Colon (tissue), 2 donors: Measurements from ENCODE around the gene GRM6.

Source experiments
- FAIRE-seq: peaks from 2 replicates; lab custom pipeline; 2012; peaks lifted over from hg19 to GRCh38; lab: Jason Lieb, UNC
- donor health status: control.
- donor health status: control.

The GRM6 gene

DNA sequence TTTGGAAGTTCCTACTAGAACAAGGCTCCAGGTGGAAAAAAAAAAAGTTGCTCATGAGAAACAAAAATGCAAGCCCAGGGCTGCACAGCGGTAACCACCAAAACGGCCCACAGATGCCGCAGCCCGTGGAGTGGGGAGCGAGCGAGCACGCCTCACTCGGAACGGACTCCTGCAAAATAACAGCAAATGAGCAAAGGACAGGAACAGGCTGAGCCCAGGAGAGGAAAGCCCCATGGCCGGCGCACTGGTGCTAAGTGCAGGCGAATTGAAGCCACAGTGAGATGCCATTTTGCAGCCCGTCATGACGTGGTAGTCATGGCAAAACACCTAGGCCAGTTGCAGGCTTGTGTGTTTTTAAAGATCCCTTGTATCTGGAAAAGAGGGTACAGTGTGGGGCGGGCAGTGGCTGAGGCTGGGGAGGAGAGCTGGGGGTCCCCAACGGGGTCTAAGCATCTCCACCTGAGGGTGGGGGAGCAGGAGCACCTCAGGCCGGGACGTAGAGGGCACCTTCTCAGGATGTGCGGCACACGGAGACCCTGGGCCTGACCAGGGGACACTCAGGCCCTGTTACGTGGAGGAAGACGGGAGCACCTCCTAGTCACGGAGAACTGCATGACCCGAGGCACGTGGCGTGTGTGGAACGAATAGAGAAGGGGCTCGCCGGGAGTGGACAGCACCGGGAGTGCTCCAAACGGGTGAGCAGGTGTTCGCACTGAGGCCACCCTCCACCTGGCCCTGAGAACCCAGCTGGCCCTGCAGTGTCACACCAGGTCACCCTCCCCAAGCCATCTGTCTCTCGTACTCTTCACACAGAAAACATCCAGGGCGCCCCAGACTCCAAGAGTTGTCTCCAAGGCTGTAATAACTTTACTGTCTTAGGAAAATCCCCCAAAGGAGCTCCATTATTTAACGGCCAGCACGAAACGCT is 10.7 kb downstream of the GRM6 start:
- FAIRE-seq = no peak

DNA sequence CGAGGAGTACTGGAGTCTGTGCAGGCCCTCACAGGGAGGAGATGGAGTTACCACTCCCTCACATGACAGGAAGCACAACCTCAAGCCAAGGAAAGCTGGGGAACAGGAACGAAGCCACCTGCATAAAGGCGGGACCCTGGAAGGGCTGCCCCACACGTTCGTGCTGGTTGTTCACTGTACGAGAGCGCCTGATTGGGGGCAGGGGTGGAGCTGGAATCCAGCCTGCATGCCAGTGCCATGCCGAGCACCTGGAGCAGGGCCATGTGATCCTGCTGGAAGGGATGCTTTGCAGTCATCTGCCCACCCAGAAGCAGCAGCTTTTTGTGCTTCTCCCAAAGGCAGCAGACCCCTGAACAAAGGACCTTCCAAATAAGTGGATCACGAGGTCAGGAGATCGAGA is 11.4 kb downstream of the GRM6 start:
- no peak for FAIRE-seq

DNA sequence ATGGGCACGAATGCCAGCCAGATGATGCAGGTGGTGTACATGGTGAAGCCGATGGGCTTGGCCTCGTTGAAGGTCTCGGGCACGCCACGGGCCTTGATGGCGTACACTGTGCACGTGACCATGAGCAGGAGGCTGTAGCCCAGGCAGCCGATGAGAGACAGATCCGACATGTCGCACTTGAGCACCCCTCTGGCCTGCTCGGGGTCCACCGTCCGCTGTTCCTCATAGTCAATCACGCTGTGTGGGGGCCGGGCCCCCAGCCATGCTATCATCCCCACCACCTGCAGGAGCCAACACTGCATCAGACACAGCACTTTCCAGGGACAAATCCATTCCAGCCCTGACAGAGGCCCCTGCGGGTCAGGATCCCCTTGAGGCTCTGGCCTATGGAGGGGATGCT is 12.2 kb downstream of the GRM6 start:
- FAIRE-seq = no peak

DNA sequence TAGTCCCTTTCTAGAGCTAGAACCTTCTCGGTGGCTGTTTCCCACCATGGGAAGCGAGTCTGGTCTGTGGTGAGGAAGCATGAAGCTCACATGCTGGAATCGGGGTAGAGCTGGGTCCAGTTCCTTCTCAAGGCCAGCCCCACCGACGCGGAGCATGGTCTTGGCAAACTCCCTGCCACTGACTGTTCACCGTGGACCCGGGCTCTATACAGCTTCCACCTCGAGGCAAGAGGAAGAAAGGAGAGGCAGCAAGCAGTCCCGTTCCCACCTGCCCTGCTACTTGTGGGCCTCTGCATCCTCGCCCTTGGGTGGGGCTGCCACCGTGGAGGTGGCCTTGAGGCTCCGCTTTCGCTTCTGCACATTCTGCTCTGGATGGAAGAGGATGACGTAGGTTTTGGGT is 13.7 kb downstream of the GRM6 start:
- no peak for FAIRE-seq

DNA sequence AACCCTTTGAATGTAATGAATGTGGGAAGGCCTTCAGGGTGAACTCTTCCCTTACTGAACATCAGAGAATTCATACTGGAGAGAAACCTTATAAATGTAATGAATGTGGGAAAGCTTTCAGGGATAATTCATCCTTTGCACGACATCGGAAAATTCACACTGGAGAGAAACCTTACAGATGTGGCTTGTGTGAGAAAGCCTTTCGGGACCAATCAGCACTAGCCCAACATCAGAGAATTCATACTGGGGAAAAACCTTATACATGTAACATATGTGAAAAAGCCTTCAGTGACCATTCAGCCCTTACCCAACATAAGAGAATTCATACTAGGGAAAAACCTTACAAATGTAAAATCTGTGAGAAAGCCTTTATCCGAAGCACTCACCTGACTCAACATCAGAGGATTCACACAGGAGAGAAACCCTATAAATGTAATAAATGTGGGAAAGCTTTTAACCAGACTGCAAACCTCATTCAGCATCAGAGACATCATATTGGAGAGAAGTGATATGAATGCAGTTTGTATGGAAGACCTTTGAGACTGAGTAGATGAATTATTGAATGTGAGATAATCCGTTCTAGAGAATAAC is 29.6 kb downstream of the GRM6 start:
- no peak for FAIRE-seq

DNA sequence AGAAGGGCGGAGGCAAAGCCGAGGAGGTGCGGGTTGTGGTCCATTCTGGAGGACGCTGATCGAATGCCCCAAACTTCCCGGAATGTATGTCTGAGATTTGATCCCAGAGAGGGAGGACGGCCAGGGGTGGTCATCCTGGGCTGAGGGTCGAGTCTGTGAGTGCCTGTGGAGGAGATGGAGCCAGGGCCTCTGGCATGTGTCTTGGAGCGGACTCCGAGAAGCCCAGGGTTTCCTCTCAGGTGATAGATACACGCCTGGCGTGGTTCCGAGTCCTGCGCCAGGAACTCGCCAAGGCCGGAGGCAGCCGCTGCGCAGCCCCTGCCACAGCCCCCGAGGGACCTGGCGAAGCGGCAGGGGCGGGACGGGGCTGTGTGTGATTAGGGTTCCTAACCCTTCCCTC is 53.8 kb downstream of the GRM6 start:
- FAIRE-seq = no peak

DNA sequence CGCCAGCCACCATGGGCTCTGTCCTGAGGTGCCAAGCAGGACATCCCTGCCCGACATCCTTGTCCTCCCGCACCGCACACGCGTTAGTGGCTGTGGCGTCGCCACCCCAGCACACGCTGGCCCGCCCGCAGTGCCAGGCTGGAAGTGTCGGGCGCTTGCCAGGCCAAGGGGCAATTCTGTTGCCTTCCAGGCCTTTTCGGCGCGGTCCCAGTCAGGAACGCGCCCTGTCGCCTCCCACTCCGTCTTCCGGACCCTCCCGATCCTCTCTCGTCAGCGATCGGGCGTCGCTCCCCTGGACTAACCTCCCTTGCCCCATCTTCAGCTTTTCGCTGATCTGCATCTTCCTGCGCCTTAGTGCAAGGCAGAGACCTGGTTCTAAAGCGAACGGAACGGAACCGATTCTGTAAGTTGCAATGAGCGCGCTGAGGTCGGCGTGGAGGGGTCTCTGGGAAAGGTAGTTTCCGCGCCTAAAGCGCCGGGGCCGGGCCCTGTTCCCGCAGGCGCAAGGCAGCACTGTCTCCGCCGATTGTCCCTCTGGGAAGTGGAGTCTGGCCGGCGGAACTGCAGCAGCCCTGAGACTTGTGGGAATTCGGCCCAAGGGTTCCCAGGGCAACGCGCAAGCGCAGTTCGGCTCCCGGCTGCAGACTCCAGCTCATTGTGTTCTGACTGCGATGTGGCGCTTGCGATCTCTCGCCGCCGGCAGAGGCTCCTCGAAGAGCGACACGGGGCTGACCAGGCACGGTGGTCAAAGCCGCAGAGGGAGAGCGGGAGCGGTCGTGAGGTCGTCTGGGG is 54.4 kb downstream of the GRM6 start, which contains the start of gene ZNF454:
Gene ZNF454 (plus strand): TSS at position 630 of the 792 bp plus-strand sequence. CDS start 1,594 bp downstream, outside the sequence.
- no peak for FAIRE-seq

DNA sequence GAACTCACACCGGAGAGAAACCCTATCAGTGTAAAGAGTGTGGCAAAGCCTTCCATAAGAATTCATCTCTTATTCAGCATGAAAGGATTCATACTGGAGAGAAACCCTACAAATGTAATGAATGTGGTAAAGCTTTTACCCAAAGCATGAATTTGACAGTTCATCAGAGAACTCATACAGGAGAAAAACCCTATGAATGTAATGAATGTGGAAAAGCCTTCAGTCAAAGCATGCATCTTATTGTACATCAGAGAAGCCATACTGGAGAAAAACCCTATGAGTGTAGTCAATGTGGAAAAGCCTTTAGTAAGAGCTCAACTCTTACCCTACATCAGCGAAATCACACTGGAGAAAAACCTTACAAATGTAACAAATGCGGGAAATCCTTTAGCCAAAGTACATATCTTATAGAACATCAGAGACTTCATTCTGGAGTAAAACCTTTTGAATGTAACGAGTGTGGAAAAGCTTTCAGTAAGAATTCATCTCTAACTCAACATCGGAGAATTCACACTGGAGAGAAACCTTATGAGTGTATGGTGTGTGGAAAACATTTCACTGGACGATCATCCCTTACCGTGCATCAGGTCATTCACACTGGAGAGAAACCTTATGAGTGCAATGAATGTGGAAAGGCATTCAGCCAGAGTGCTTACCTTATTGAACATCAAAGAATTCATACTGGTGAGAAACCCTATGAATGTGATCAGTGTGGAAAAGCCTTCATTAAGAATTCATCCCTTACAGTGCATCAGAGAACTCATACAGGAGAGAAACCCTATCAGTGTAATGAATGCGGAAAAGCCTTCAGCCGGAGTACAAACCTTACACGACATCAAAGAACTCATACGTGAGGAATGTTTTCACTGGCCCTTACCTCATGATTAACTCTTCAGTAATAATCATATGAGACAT is 63.0 kb downstream of the GRM6 start:
- no peak for FAIRE-seq
